GM18505 (cell line): ENCODE results near the gene PPP6R3.

Source experiments
- ATAC-seq: cut with Tn5 transposase; IDR thresholded peaks from one replicate; pipeline ENCODE4 v1.9.1; 2021; ENCODE audit not compliant: unreplicated experiment
- POLR2A ChIP-seq: IDR thresholded peaks from 4 replicates; pipeline ENCODE4 v1.6.1; 2011; ENCODE audit warnings: borderline replicate concordance; ENCODE audit not compliant: insufficient read depth, insufficient read length; ENCODE audit errors: extremely low read depth

PPP6R3 gene

GRCh38 chr11:68653486-68654430 lies 193.2 kb downstream of the PPP6R3 start:
- TF ChIP-seq POLR2A: no peak
- ATAC-seq: no peak

- no peak for ATAC-seq
- no peak for TF ChIP-seq POLR2A
Observed at GRCh38 chr11:68654978-68655377, 194.4 kb downstream of the PPP6R3 start.

DNA sequence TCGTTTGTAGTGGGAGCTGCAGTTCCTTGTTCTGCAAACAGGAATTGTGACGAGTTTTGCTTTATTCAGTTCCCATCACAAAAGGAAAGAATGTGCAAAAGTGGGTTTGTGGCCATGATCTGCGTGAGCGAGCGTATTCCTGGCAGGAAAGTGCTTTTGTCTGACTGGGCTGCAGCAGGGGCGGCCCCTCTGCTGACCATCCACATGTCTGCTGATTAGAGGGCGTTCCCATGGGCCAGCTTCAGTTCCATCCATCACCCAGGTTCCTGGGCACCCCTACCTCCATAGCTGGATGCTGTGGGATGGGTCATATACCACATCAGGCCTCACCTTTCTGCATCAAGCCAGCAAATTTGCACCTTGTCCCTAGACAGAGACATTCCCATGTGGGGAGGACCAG lies 194.9 kb downstream of the PPP6R3 start:
- TF ChIP-seq POLR2A: no peak
- ATAC-seq: no peak

DNA sequence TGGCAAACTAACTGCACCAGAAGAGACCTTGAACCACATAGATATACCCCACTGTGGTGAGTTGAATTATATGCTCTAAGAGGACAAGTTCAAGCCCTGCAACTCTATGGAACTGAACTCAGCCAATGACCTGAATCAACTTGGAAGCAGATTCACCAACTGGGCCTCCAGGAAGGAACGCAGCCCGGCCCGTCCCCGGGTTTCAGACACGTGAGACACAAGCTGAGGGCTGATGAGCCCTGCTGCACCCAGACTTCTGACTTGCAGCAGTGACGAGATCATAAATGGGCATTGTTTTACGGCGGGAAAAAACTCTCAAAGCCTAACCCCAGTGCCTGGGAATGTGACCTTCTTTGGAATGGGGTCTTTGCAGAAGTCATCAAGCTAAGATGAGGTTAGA lies 195.3 kb downstream of the PPP6R3 start:
- no peak for TF ChIP-seq POLR2A

GRCh38 chr11:68657021-68657780 lies 196.6 kb downstream of the PPP6R3 start:
- ATAC-seq: no peak
- TF ChIP-seq POLR2A: no peak

More for the DNA sequence above, 195.3 kb downstream of the PPP6R3 start:
- ATAC-seq: no peak

- no peak for ATAC-seq
- no peak for TF ChIP-seq POLR2A
Observed at GRCh38 chr11:68658097-68658496, 197.5 kb downstream of the PPP6R3 start.

DNA sequence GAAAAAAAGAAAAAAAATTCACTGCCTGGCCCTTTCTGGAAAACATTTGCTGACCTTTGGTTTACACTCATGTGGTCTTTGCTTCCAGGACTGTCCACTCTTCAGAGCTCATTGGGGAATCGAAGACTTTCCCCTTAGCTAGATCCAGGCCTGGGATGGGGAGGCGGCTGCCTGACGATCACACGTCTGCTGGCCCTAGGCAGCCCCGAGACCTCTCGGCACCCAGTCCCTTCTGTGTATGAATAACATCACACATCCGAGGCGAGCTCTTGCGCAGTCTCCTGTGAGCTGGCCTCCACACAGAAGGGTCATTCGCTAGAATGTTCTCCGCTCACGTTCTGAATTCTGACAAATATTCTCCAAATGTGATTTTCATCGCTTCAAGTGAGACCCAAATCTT lies 198.1 kb downstream of the PPP6R3 start:
- no peak for TF ChIP-seq POLR2A
- ATAC-seq: no peak

GRCh38 chr11:68659158-68659921 lies 198.8 kb downstream of the PPP6R3 start:
- no peak for TF ChIP-seq POLR2A
- ATAC-seq: no peak

DNA sequence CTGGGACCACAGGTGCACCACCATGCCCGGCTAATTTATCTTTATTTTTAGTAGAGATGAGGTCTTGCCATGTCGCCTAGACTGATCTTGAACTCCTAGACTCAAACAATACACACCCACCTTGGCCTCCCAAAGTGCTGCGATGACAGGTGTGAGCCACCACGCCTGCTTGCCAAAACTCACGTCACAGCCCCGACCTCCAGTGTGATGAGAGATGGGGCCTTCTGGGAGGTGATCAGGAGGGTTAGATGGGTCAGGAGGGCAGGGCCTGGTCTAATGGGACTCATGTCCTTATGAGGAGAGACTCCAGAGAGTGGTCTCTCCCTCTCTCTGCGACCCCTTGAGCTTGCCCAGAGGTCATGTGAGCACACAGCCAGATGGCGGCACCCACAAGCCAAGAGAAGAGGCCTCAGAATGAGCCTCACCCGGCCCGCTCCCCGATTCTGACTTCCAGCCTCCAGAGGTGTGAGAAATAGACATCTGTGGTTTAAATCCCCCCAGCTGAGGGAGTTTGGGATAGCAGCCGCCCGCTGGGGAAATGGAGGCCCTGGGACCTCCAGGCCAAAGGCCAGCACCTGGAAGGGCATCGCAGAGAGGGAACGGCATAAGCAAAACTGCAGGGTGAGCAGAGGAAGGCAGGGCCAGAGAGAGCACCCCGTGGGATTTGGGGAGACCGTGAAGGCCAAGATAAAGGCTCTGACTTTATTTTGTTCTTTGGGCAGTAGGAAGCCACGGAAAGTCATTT lies 199.7 kb downstream of the PPP6R3 start:
- ATAC-seq: no peak
- TF ChIP-seq POLR2A: no peak

DNA sequence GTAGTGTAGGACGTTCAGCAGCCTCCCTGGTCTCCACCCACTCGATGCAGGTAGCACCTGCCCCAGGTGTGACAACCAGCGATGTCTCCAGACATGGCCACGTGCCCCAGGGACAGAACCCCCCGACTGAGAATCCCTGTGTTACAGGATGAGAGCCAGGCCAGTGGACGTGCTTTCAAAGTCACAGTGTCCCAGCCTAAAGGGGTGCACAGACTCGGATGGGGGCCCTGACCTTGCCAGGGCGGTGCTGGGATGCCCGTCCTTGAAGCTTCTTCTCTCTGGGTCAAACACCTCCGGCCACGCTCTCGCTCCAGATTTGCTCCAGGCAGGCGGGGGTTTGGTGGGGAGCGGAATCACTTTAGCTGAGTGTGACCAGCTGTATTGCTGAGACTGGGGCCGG lies 200.5 kb downstream of the PPP6R3 start:
- TF ChIP-seq POLR2A: no peak
- no peak for ATAC-seq

DNA sequence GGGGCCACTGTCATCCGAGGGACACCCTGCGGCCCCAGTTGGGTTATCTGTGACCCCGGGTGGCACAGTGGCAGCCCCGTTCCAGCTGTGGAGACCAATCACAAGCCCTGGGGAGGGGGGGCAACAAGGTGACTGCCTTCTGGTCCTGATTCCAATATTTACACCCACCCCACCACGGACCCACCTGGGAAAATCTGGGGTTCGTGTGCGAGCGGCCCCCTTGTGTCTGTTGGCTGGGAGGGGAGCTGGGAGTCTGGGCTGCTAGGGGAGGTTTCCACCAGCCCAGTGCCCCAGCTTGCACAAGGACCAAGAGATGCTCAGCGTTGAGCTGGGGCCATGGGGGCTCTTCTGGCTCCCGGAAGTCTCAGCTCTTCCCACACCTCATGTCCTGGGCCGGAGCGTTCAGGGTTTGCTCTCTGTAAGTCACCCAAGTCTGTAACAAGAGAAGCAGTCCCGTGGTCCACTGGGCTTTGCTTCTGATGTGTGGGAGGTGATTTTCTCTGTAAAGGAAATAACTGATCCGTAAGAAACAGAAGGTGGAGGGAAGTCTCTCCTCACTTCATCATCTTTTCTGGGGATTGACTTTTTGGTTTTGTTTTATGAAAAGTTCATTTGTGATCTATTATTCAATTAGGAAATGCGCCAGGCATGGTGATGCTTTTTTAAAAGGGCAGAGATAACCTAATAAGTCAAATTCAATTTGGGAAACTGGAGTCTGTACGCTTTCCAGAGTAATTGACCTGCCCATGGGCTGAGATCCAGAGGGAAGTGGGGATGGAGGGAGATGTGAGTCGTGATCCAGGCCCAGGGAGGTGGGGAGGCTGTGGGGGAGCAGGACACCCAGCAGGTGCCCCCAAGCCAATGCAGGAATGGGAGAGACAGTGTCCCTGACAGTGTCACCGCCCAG lies 201.4 kb downstream of the PPP6R3 start:
- no peak for TF ChIP-seq POLR2A
- ATAC-seq: no peak
